ENCODE data around the gene ASH1L.

Gene ASH1L

DNA sequence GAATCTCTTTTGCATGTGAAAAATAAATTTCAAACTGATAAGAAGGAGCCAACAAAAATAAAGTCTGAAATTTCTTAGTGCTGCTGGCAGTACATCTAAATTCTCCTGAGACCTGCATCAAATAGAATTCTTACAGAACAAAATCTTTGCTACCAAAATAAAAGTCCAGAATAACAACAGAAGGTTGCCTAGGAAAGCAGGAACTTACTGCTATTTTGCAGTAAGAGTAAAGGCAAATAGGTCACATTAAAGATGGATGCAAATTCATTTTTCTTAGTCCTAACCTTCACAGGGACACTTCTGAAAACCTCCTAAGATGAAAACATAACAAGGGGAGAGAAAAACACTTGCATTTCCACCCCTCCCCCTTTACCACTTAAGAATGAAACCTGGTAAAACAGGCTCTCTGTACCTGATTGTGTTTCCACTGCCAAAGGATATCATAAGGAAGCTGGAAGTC, 182.9 kb downstream of the ASH1L start:
- Histone ChIP-seq H3K27ac (replicated peaks) (no peak overlapping the region), H3K4me3 (replicated peaks; ENCODE audit: insufficient read depth, low read length) (no peak overlapping the region), H3K27me3 (ENCODE audit: insufficient read depth, poor library complexity, severe bottlenecking) (no peaks in the 10 kb centered on the region)
- TF ChIP-seq, protein P1, sequence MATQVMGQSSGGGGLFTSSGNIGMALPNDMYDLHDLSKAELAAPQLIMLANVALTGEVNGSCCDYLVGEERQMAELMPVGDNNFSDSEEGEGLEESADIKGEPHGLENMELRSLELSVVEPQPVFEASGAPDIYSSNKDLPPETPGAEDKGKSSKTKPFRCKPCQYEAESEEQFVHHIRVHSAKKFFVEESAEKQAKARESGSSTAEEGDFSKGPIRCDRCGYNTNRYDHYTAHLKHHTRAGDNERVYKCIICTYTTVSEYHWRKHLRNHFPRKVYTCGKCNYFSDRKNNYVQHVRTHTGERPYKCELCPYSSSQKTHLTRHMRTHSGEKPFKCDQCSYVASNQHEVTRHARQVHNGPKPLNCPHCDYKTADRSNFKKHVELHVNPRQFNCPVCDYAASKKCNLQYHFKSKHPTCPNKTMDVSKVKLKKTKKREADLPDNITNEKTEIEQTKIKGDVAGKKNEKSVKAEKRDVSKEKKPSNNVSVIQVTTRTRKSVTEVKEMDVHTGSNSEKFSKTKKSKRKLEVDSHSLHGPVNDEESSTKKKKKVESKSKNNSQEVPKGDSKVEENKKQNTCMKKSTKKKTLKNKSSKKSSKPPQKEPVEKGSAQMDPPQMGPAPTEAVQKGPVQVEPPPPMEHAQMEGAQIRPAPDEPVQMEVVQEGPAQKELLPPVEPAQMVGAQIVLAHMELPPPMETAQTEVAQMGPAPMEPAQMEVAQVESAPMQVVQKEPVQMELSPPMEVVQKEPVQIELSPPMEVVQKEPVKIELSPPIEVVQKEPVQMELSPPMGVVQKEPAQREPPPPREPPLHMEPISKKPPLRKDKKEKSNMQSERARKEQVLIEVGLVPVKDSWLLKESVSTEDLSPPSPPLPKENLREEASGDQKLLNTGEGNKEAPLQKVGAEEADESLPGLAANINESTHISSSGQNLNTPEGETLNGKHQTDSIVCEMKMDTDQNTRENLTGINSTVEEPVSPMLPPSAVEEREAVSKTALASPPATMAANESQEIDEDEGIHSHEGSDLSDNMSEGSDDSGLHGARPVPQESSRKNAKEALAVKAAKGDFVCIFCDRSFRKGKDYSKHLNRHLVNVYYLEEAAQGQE (IDR thresholded peaks at IDR 0.05; ENCODE audit: insufficient replicate concordance, low read depth), result no peak
- no peak for DNase-seq (ENCODE audit: low read depth in 1 of 2, low spot score in 1 of 2)

DNA sequence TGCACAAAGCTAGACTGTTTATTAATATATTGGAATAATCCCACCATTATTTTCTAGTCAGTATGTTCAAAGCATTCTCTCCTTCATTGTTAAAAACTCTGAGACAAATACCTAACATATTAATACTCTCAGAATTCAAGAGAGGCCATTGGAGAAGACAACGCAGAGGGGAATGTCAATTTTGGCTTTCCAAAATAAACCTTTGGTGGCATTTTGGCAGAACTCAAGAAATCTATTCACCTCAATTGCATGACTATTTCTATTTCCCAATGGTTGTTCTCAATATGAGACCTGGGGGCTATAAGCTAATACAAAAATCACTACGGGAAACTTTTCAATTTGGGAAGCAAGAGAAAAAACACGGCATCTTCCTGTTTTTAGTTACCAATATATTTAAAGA, 183.4 kb downstream of the ASH1L start:
- H3K4me3 ChIP-seq (replicated peaks; ENCODE audit: insufficient read depth, low read length), result no peak overlapping the region
- H3K27me3 ChIP-seq (ENCODE audit: insufficient read depth, poor library complexity, severe bottlenecking), result no peaks in the 10 kb centered on the region
- no peak for DNase-seq (ENCODE audit: low read depth in 1 of 2, low spot score in 1 of 2)
- H3K27ac ChIP-seq (replicated peaks), result no peak overlapping the region
- TF ChIP-seq GABPA (IDR thresholded peaks at IDR 0.05; ENCODE audit: low read depth) (no peak), SPI1 (IDR thresholded peaks at IDR 0.05; ENCODE audit: borderline replicate concordance, low read depth) (no peak), POLR2AphosphoS5 (IDR thresholded peaks at IDR 0.05; ENCODE audit: low read depth) (no peak)
- TF ChIP-seq, protein P2, sequence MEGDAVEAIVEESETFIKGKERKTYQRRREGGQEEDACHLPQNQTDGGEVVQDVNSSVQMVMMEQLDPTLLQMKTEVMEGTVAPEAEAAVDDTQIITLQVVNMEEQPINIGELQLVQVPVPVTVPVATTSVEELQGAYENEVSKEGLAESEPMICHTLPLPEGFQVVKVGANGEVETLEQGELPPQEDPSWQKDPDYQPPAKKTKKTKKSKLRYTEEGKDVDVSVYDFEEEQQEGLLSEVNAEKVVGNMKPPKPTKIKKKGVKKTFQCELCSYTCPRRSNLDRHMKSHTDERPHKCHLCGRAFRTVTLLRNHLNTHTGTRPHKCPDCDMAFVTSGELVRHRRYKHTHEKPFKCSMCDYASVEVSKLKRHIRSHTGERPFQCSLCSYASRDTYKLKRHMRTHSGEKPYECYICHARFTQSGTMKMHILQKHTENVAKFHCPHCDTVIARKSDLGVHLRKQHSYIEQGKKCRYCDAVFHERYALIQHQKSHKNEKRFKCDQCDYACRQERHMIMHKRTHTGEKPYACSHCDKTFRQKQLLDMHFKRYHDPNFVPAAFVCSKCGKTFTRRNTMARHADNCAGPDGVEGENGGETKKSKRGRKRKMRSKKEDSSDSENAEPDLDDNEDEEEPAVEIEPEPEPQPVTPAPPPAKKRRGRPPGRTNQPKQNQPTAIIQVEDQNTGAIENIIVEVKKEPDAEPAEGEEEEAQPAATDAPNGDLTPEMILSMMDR (IDR thresholded peaks at IDR 0.05; ENCODE audit: insufficient read depth, low read length), result no peak
- TF ChIP-seq, protein P1 (IDR thresholded peaks at IDR 0.05; ENCODE audit: insufficient replicate concordance, low read depth), result no peak

DNA sequence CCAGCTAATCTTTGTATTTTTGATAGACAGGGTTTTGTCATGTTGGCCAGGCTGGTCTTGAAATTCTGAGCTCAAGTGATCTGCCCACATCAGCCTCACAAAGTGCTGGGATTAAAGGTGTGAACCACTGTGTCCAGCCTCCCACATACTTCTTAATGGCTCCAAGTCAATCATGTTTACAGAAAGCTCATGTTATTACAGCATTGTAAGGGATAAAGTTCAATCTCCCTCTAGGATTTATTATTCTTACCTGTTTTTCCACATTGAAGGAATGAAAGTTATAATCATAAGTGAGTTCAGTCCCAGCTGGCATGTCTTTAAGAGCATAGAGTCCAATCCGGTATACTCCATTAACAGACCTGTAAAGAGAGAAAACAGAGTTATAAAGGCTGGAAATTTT, 202.6 kb downstream of the ASH1L start:
- H3K27me3 ChIP-seq (ENCODE audit: insufficient read depth, poor library complexity, severe bottlenecking), result no peaks in the 10 kb centered on the region
- DNase-seq (ENCODE audit: low read depth in 1 of 2, low spot score in 1 of 2), result no peak
- no peak overlapping the region for H3K27ac ChIP-seq (replicated peaks)
- TF ChIP-seq POLR2AphosphoS5 (IDR thresholded peaks at IDR 0.05; ENCODE audit: low read depth) (no peak), GABPA (IDR thresholded peaks at IDR 0.05; ENCODE audit: low read depth) (no peak), SPI1 (IDR thresholded peaks at IDR 0.05; ENCODE audit: borderline replicate concordance, low read depth) (no peak)
- TF ChIP-seq, protein P2 (IDR thresholded peaks at IDR 0.05; ENCODE audit: insufficient read depth, low read length), result no peak
- TF ChIP-seq, protein P1 (IDR thresholded peaks at IDR 0.05; ENCODE audit: insufficient replicate concordance, low read depth), result no peak
- H3K4me3 ChIP-seq (replicated peaks; ENCODE audit: insufficient read depth, low read length), result no peak overlapping the region

DNA sequence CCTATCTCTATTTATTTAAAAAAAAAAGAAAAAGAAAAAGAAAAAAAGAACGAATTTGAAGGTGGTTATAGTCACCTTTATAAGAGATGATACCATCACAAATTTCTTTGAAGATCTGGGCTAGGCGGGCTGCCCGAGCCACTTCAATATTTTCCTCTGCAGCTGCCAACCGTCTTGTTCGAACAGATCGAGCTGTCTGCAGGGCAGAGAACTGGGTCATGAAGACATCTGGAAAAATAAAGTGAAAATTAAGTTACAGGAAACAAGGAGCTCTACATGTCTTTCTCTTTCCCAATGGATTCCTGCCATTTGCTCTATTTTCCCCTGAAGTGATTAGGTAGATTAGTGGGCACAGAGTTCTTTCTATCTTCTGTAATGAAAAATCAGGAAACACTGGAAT, 210.0 kb downstream of the ASH1L start:
- Histone ChIP-seq H3K4me3 (replicated peaks; ENCODE audit: insufficient read depth, low read length) (no peak overlapping the region), H3K27me3 (ENCODE audit: insufficient read depth, poor library complexity, severe bottlenecking) (no peaks in the 10 kb centered on the region), H3K27ac (replicated peaks) (no peak overlapping the region)
- no peak for DNase-seq (ENCODE audit: low read depth in 1 of 2, low spot score in 1 of 2)
- TF ChIP-seq SPI1 (IDR thresholded peaks at IDR 0.05; ENCODE audit: borderline replicate concordance, low read depth), result no peak
- TF ChIP-seq, protein P2 (IDR thresholded peaks at IDR 0.05; ENCODE audit: insufficient read depth, low read length), result no peak
- TF ChIP-seq POLR2AphosphoS5 (IDR thresholded peaks at IDR 0.05; ENCODE audit: low read depth), result no peak
- no peak for TF ChIP-seq GABPA (IDR thresholded peaks at IDR 0.05; ENCODE audit: low read depth)
- TF ChIP-seq, protein P1 (IDR thresholded peaks at IDR 0.05; ENCODE audit: insufficient replicate concordance, low read depth), result no peak
